Fibroblast of mammary gland (primary cell): Measurements from ENCODE around the gene SLC25A48.

Experiments
- DNase-seq: peaks from one replicate; pipeline ENCODE4 v3.0.0-alpha.2; 2010; ENCODE audit warnings: low read depth
- H3K4me3 ChIP-seq: 2 replicates; pipeline ENCODE4 v1.5.1; 2011; ENCODE audit warnings: low read depth, mild to moderate bottlenecking, low read length, moderate library complexity; ENCODE audit not compliant: control insufficient read depth
- CTCF ChIP-seq: conservative IDR thresholded peaks from 2 replicates; pipeline ENCODE4 v1.5.1; 2011; ENCODE audit warnings: low read depth, low read length, inconsistent platforms; ENCODE audit not compliant: control insufficient read depth, insufficient read depth

The SLC25A48 gene

GRCh38 chr5:135864503-135865435 is 30.3 kb downstream of the SLC25A48 start:
- no peak for TF ChIP-seq CTCF
- DNase-seq, result no peak
- H3K4me3 ChIP-seq, result no peak overlapping the region

GRCh38 chr5:135866016-135866415 is 31.6 kb downstream of the SLC25A48 start:
- DNase-seq, result no peak
- TF ChIP-seq CTCF, result no peak

GRCh38 chr5:135867599-135867998 is 33.1 kb downstream of the SLC25A48 start:
- DNase-seq, result no peak
- no peak for TF ChIP-seq CTCF
- H3K4me3 ChIP-seq, result no peak overlapping the region

More at GRCh38 chr5:135866016-135866415, 31.6 kb downstream of the SLC25A48 start:
- no peak overlapping the region for H3K4me3 ChIP-seq

- DNase-seq, result no peak
Observed at GRCh38 chr5:135868681-135869080, 34.2 kb downstream of the SLC25A48 start.

GRCh38 chr5:135869276-135869675 is 34.8 kb downstream of the SLC25A48 start:
- H3K4me3 ChIP-seq, result no peak overlapping the region
- no peak for TF ChIP-seq CTCF
- DNase-seq, result no peak

More at GRCh38 chr5:135868681-135869080, 34.2 kb downstream of the SLC25A48 start:
- no peak overlapping the region for H3K4me3 ChIP-seq
- no peak for TF ChIP-seq CTCF

- DNase-seq, result no peak
- no peak for TF ChIP-seq CTCF
- no peak overlapping the region for H3K4me3 ChIP-seq
Observed at GRCh38 chr5:135869935-135870334, 35.5 kb downstream of the SLC25A48 start.
